Measurements from ENCODE around the gene PBX3. TPM values are rescaled to one million over a fixed set of nuclear protein-coding genes. Genes with fewer than 3 reads are reported as not detected.

PBX3 gene
- total RNA-seq, 1 experiment from 2014 or later = 39.0 TPM

GRCh38 chr9:125902831-125903512 is 155.8 kb downstream of the PBX3 start:
- in situ Hi-C loops (cut with HindIII; ENCODE audit: low pct_unique_long_range_greater_than_20kb, low sequenced_read_pairs) = no loop called here

DNA sequence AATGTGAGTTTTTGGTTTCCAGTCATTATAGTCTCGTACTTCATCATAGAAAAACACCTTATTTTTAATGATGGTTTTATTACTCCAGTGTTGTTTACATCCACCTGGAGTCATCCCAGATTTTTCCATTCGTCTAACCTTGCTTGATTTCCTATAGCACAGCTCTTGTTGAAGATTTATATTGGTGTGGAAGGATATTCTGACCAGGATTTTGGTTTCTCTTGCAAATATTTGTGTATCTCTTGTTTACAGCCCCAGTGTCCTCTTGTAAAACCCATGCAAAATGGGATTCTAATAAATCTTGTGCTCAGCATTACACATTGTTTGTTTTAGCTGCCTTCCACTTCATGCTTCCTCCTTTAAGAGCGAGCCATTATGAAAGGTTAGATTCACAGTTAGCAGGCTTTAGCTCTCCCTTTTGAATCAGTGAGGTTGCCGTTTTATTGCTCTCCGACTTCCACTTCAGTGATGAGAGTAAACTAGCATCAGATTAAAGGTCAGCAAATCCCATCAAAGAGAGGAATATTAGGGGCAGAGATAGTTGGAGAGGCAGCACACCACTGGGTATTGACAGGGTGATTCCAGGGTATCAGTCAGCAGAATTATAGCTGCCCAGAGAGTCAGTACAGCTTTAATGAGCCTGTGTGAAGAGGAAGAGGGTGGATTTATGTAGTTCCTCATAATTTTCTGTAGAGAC is 157.1 kb downstream of the PBX3 start:
- BruUV-seq (replicated peaks) = no TSS peak
- ChIA-PET CTCF (no interaction called here), POLR2A (no interaction called here)
- DNase-seq (ENCODE audit: low read depth, low spot score) (no peak), ATAC-seq (peak; percentile 65; the same call in 1 of the 2 replicates)
- TF ChIP-seq POLR2AphosphoS5 (IDR thresholded peaks at IDR 0.05; ENCODE audit: low read depth, low read length) = no peak
- peak; percentile 87 for TF ChIP-seq TCF7L2 (IDR thresholded peaks at IDR 0.05; ENCODE audit: low read depth, low read length)
- intact Hi-C loops (cut with micrococcal nuclease; ENCODE audit: unreplicated experiment) = no loop called here
- H3K27ac ChIP-seq (ENCODE audit: low read length) = peak overlapping the region; percentile 65
- no peaks in the 10 kb centered on the region for H3K9me3 ChIP-seq (ENCODE audit: control insufficient read depth, insufficient read depth, low read depth, low read length)
- in situ Hi-C loops (cut with HindIII; ENCODE audit: low pct_unique_long_range_greater_than_20kb, low sequenced_read_pairs) = no loop called here
- no peaks in the 10 kb centered on the region for H3K36me3 ChIP-seq (ENCODE audit: control insufficient read depth, insufficient read depth, low read length)
- no peaks in the 10 kb centered on the region for H3K27me3 ChIP-seq (ENCODE audit: control insufficient read depth, insufficient read depth, low read length)
- peaks cover 27% of the 10 kb centered on the region for H3K4me1 ChIP-seq (ENCODE audit: control insufficient read depth, insufficient read depth, low read length)
- H3K4me3 ChIP-seq (ENCODE audit: low read depth in 2 of 2, low read length in 2 of 2) = peak overlapping the region in 1 of 2 experiments; percentile 29; a peak in 2 of 4 replicates

More at GRCh38 chr9:125902831-125903512, 155.8 kb downstream of the PBX3 start:
- ChIA-PET CTCF (no interaction called here), POLR2A (no interaction called here)
- ATAC-seq (no peak), DNase-seq (ENCODE audit: low read depth, low spot score) (no peak)
- H3K9me3 ChIP-seq (ENCODE audit: control insufficient read depth, insufficient read depth, low read depth, low read length) = no peaks in the 10 kb centered on the region
- no peak overlapping the region for H3K4me3 ChIP-seq (ENCODE audit: low read depth in 2 of 2, low read length in 2 of 2)
- H3K27me3 ChIP-seq (ENCODE audit: control insufficient read depth, insufficient read depth, low read length) = no peaks in the 10 kb centered on the region
- intact Hi-C loops (cut with micrococcal nuclease; ENCODE audit: unreplicated experiment) = no loop called here
- no peaks in the 10 kb centered on the region for H3K36me3 ChIP-seq (ENCODE audit: control insufficient read depth, insufficient read depth, low read length)
- peaks cover 22% of the 10 kb centered on the region for H3K4me1 ChIP-seq (ENCODE audit: control insufficient read depth, insufficient read depth, low read length)
- TF ChIP-seq TCF7L2 (IDR thresholded peaks at IDR 0.05; ENCODE audit: low read depth, low read length) = no peak
- H3K27ac ChIP-seq (ENCODE audit: low read length) = 0 out of 2 replicates have a peak overlapping the region, but pooled peaks have one; percentile 7
- no TSS peak for BruUV-seq (replicated peaks)

DNA sequence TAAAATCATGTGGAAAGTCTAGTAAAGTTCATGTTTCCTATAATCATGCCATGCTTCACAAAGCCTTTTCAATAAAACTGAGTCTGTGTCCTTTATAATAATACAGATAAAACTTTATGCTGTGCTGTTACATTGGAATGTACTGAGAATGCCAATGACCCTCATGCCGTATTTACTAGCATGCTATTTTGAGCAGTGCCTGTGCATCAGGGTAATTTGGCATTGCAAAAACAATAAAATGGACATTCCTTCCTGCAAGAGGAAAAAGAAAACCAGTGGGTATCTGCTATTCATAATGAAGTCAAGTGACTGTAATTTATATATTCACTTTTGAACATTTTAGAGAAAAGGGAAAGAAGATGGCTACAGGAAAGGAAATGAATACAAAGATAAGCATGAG is 159.0 kb downstream of the PBX3 start:
- in situ Hi-C loops (cut with HindIII; ENCODE audit: low pct_unique_long_range_greater_than_20kb, low sequenced_read_pairs) = no loop called here

More for the DNA sequence above, 159.0 kb downstream of the PBX3 start:
- ATAC-seq (no peak), DNase-seq (ENCODE audit: low read depth, low spot score) (no peak)
- intact Hi-C loops (cut with micrococcal nuclease; ENCODE audit: unreplicated experiment) = no loop called here
- no peak overlapping the region for H3K27ac ChIP-seq (ENCODE audit: low read length)
- peaks cover 27% of the 10 kb centered on the region for H3K4me1 ChIP-seq (ENCODE audit: control insufficient read depth, insufficient read depth, low read length)
- ChIA-PET CTCF (no interaction called here), POLR2A (no interaction called here)
- no peaks in the 10 kb centered on the region for H3K36me3 ChIP-seq (ENCODE audit: control insufficient read depth, insufficient read depth, low read length)
- no peaks in the 10 kb centered on the region for H3K27me3 ChIP-seq (ENCODE audit: control insufficient read depth, insufficient read depth, low read length)
- BruUV-seq (replicated peaks) = no TSS peak
- TF ChIP-seq SIN3A (IDR thresholded peaks at IDR 0.05; ENCODE audit: borderline replicate concordance, insufficient read depth, low read depth, low read length) (no peak), CTCF (IDR thresholded peaks at IDR 0.05) (no peak), TCF7L2 (IDR thresholded peaks at IDR 0.05; ENCODE audit: low read depth, low read length) (no peak), REST (IDR thresholded peaks at IDR 0.05; ENCODE audit: insufficient read depth in 1 of 2, low read depth in 2 of 2, low read length in 1 of 2) (no peak), POLR2AphosphoS5 (IDR thresholded peaks at IDR 0.05; ENCODE audit: low read depth, low read length) (no peak)
- H3K4me3 ChIP-seq (ENCODE audit: low read depth in 2 of 2, low read length in 2 of 2) = no peak overlapping the region
- no peaks in the 10 kb centered on the region for H3K9me3 ChIP-seq (ENCODE audit: control insufficient read depth, insufficient read depth, low read depth, low read length)
